HepG2 (cell line): ENCODE measurements around the gene DNAJC10. TPM values are rescaled to one million over a fixed set of nuclear protein-coding genes. Genes with fewer than 3 reads are reported as not detected.

Experiments used
- AFF4 ChIP-seq: sonication (generic); formaldehyde crosslinking; IDR thresholded peaks from 2 replicates; pipeline ENCODE4 v1.4.0; 2020; ENCODE audit warnings: missing genetic modification reagents
- BRD4 ChIP-seq: sonication (generic); formaldehyde crosslinking; IDR thresholded peaks from 2 replicates; pipeline ENCODE4 v1.4.0; 2020; ENCODE audit warnings: missing genetic modification reagents
- CENPBD1 ChIP-seq: sonication (generic); formaldehyde crosslinking; IDR thresholded peaks from 2 replicates; pipeline ENCODE4 v1.8.0; 2022; ENCODE audit warnings: missing genetic modification reagents, low read depth, mild to moderate bottlenecking, borderline replicate concordance
- ETV5 ChIP-seq: IDR thresholded peaks from 2 replicates; pipeline ENCODE4 v1.6.1; 2018; ENCODE audit warnings: missing biosample characterization, missing genetic modification reagents, inconsistent platforms, borderline replicate concordance
- HDAC6 ChIP-seq: fragments of 200-600 bp; sonication (generic); IDR thresholded peaks from 2 replicates; pipeline ENCODE4 v1.7.0; 2017; ENCODE audit warnings: mild to moderate bottlenecking, antibody characterized with exemption, low read length, low read depth
- HNRNPK ChIP-seq: fragments of 200-400 bp; formaldehyde crosslinking; IDR thresholded peaks from 2 replicates; pipeline ENCODE4 v1.6.1; 2018; ENCODE audit warnings: low read length, low read depth, moderate library complexity, mild to moderate bottlenecking; ENCODE audit not compliant: poor library complexity, severe bottlenecking
- JDP2 ChIP-seq: sonication (generic); formaldehyde crosslinking; IDR thresholded peaks from 2 replicates; pipeline ENCODE4 v1.8.1; 2022; ENCODE audit warnings: missing genetic modification reagents, borderline replicate concordance
- MAF1 ChIP-seq: sonication (generic); formaldehyde crosslinking; IDR thresholded peaks from 2 replicates; pipeline ENCODE4 v1.5.0; 2020; ENCODE audit warnings: missing genetic modification reagents, borderline replicate concordance
- MIXL1 ChIP-seq: IDR thresholded peaks from 2 replicates; pipeline ENCODE4 v1.6.1; 2016
- MYNN ChIP-seq: sonication (generic); formaldehyde crosslinking; IDR thresholded peaks from 2 replicates; pipeline ENCODE4 v1.4.0; 2020; ENCODE audit warnings: mild to moderate bottlenecking, low read depth, missing genetic modification reagents
- SMAD3 ChIP-seq: sonication (generic); formaldehyde crosslinking; IDR thresholded peaks from 2 replicates; pipeline ENCODE4 v1.4.0; 2020; ENCODE audit warnings: missing genetic modification reagents
- YEATS2 ChIP-seq: sonication (generic); formaldehyde crosslinking; IDR thresholded peaks from 2 replicates; pipeline ENCODE4 v1.4.0; 2020; ENCODE audit warnings: missing genetic modification reagents, borderline replicate concordance
- ZBTB3 ChIP-seq: sonication (generic); formaldehyde crosslinking; IDR thresholded peaks from 2 replicates; pipeline ENCODE4 v1.4.0; 2020; ENCODE audit warnings: low read depth, mild to moderate bottlenecking, moderate library complexity, missing genetic modification reagents, borderline replicate concordance
- ZNF367 ChIP-seq: sonication (generic); formaldehyde crosslinking; IDR thresholded peaks from 2 replicates; pipeline ENCODE4 v1.4.0; 2020; ENCODE audit warnings: missing genetic modification reagents, borderline replicate concordance
- ZNF431 ChIP-seq: sonication (generic); formaldehyde crosslinking; IDR thresholded peaks from 2 replicates; pipeline ENCODE4 v1.9.0; 2022; ENCODE audit warnings: missing genetic modification reagents, low read depth, mild to moderate bottlenecking, borderline replicate concordance
- ZNF619 ChIP-seq: sonication (generic); formaldehyde crosslinking; IDR thresholded peaks from 2 replicates; pipeline ENCODE4 v1.4.0; 2020; ENCODE audit warnings: mild to moderate bottlenecking, missing genetic modification reagents
- ZNF703 ChIP-seq: sonication (generic); formaldehyde crosslinking; IDR thresholded peaks from 2 replicates; pipeline ENCODE4 v1.5.1; 2020; ENCODE audit warnings: missing genetic modification reagents, mild to moderate bottlenecking, moderate library complexity, borderline replicate concordance
- ZNF883 ChIP-seq: sonication (generic); formaldehyde crosslinking; IDR thresholded peaks from 2 replicates; pipeline ENCODE4 v1.5.1; 2020; ENCODE audit warnings: mild to moderate bottlenecking, missing genetic modification reagents; ENCODE audit errors: not compliant biosample characterization
- ZSCAN12 ChIP-seq: sonication (generic); formaldehyde crosslinking; IDR thresholded peaks from 2 replicates; pipeline ENCODE4 v1.9.0; 2021; ENCODE audit warnings: mild to moderate bottlenecking, missing genetic modification reagents
- polyA plus RNA-seq, 8 experiments: library from polyadenylated mRNA; depleted of rRNA in 3 of 8; stranded (reverse) in 7 of 8; unstranded in 1 of 8; fragments of >200 nt; fragmentation: Illumina TruSeq in 4 of 8; extraction: Trizol in 4 of 8; gene quantifications; 2 replicates each; pipeline versions ENCODE4 v1.2.1 to v1.2.3, GENCODE V29; 2011 to 2016; ENCODE audit warnings: low read depth in 4 of 8, missing spikeins in 1 of 8, mixed read lengths in 1 of 8; ENCODE audit not compliant: insufficient read depth in 1 of 8
- total RNA-seq, 5 experiments: library from RNA; depleted of rRNA; stranded (reverse); fragments of >200 nt; fragmentation: Illumina TruSeq; extraction: Trizol; gene quantifications; 2 replicates each; pipeline ENCODE4 v1.2.3, GENCODE V29; 2016; ENCODE audit warnings: low read depth in 1 of 5
- TF ChIP-seq, protein P1 (sequence below): sonication (generic); formaldehyde crosslinking; conservative IDR thresholded peaks from 2 replicates; pipeline ENCODE4 v1.5.0; 2020; ENCODE audit warnings: missing genetic modification reagents
- TF ChIP-seq, protein P2 (sequence below): sonication (generic); formaldehyde crosslinking; IDR thresholded peaks from 2 replicates; pipeline ENCODE4 v1.5.1; 2020; ENCODE audit warnings: missing genetic modification reagents, mild to moderate bottlenecking, borderline replicate concordance

Gene DNAJC10
- total and polyA plus RNA-seq, 2 of the 13 experiments (the other 11 are each of a cell fraction or from before 2014, with no cell fraction given), result 44.1 to 178 TPM

GRCh38 chr2:182715892-182716649 is at the start of gene DNAJC10 (continued):
- TF ChIP-seq, protein P1, sequence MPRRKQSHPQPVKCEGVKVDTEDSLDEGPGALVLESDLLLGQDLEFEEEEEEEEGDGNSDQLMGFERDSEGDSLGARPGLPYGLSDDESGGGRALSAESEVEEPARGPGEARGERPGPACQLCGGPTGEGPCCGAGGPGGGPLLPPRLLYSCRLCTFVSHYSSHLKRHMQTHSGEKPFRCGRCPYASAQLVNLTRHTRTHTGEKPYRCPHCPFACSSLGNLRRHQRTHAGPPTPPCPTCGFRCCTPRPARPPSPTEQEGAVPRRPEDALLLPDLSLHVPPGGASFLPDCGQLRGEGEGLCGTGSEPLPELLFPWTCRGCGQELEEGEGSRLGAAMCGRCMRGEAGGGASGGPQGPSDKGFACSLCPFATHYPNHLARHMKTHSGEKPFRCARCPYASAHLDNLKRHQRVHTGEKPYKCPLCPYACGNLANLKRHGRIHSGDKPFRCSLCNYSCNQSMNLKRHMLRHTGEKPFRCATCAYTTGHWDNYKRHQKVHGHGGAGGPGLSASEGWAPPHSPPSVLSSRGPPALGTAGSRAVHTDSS, result no peak; the same call in 1 of the 2 replicates
- TF ChIP-seq HNRNPK (peak; percentile 91), AFF4 (CRISPR knock-in tag) (peak; percentile 76; the same call in 1 of the 2 replicates), ZNF619 (CRISPR knock-in tag) (peak; percentile 91), CENPBD1 (CRISPR knock-in tag) (no peak), MAF1 (CRISPR knock-in tag) (peak; percentile 71; the same call in 1 of the 2 replicates), ZSCAN12 (peak; percentile 74; the same call in 1 of the 2 replicates), YEATS2 (CRISPR knock-in tag) (peak; percentile 93), ETV5 (CRISPR knock-in tag) (peak; percentile 44; the same call in 1 of the 2 replicates), JDP2 (CRISPR knock-in tag) (no peak), ZNF883 (peak; percentile 97), HDAC6 (no peak), SMAD3 (no peak; the same call in 1 of the 2 replicates), ZNF367 (CRISPR knock-in tag) (peak; percentile 91; the same call in 1 of the 2 replicates), MYNN (CRISPR knock-in tag) (0 out of 2 replicates have a peak, but pooled peaks have one; percentile 64), ZNF431 (CRISPR knock-in tag) (peak; percentile 90; the same call in 1 of the 2 replicates), BRD4 (CRISPR knock-in tag) (peak; percentile 98), MIXL1 (CRISPR knock-in tag) (0 out of 2 replicates have a peak, but pooled peaks have one; percentile 28), ZBTB3 (CRISPR knock-in tag) (peak; percentile 70; the same call in 1 of the 2 replicates), ZNF703 (CRISPR knock-in tag) (peak; percentile 77; the same call in 1 of the 2 replicates)
- TF ChIP-seq, protein P2, sequence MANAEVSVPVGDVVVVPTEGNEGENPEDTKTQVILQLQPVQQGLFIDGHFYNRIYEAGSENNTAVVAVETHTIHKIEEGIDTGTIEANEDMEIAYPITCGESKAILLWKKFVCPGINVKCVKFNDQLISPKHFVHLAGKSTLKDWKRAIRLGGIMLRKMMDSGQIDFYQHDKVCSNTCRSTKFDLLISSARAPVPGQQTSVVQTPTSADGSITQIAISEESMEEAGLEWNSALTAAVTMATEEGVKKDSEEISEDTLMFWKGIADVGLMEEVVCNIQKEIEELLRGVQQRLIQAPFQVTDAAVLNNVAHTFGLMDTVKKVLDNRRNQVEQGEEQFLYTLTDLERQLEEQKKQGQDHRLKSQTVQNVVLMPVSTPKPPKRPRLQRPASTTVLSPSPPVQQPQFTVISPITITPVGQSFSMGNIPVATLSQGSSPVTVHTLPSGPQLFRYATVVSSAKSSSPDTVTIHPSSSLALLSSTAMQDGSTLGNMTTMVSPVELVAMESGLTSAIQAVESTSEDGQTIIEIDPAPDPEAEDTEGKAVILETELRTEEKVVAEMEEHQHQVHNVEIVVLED, result peak; percentile 91
